ENCODE data around the gene RABGAP1L.
"Not testable (repeated sequence)": the region's sequence is repeated elsewhere in the genome, so short reads cannot be mapped to it uniquely, and the experiment has no call there.

Gene RABGAP1L

GRCh38 chr1:174314433-174314832 lies 155.1 kb downstream of the RABGAP1L start:
- DNase-seq: no peak

- no peak for DNase-seq
Measured at GRCh38 chr1:174315239-174315638, 155.9 kb downstream of the RABGAP1L start.

- not testable (repeated sequence) for DNase-seq
Measured at GRCh38 chr1:174320897-174321296, 161.6 kb downstream of the RABGAP1L start.

- no peak for DNase-seq
Measured at GRCh38 chr1:174322202-174322862, 163.0 kb downstream of the RABGAP1L start.

GRCh38 chr1:174324493-174324892 lies 165.2 kb downstream of the RABGAP1L start:
- no peak for DNase-seq

GRCh38 chr1:174324939-174325338 lies 165.6 kb downstream of the RABGAP1L start:
- DNase-seq: no peak

GRCh38 chr1:174326278-174326677 lies 167.0 kb downstream of the RABGAP1L start:
- no peak for DNase-seq

GRCh38 chr1:174333437-174333836 lies 174.1 kb downstream of the RABGAP1L start:
- DNase-seq: no peak

GRCh38 chr1:174337000-174337681 lies 177.8 kb downstream of the RABGAP1L start:
- DNase-seq: no peak

GRCh38 chr1:174340404-174340803 lies 181.1 kb downstream of the RABGAP1L start:
- DNase-seq: not testable (repeated sequence)

- DNase-seq: no peak
Measured at GRCh38 chr1:174344162-174344561, 184.8 kb downstream of the RABGAP1L start.

GRCh38 chr1:174352117-174352516 lies 192.8 kb downstream of the RABGAP1L start:
- no peak for DNase-seq

- no peak for DNase-seq
Measured at GRCh38 chr1:174352883-174353608, 193.7 kb downstream of the RABGAP1L start.

GRCh38 chr1:174358344-174358743 lies 199.0 kb downstream of the RABGAP1L start:
- no peak for DNase-seq

GRCh38 chr1:174358786-174359453 lies 199.6 kb downstream of the RABGAP1L start:
- no peak for DNase-seq

GRCh38 chr1:174359454-174359805 lies 200.1 kb downstream of the RABGAP1L start:
- DNase-seq: no peak

GRCh38 chr1:174364996-174365736 lies 205.8 kb downstream of the RABGAP1L start:
- DNase-seq: no peak

GRCh38 chr1:174366946-174367345 lies 207.6 kb downstream of the RABGAP1L start:
- no peak for DNase-seq

- no peak for DNase-seq
Measured at GRCh38 chr1:174367892-174368291, 208.6 kb downstream of the RABGAP1L start.

- DNase-seq: no peak
Measured at GRCh38 chr1:174376030-174376429, 216.7 kb downstream of the RABGAP1L start.

GRCh38 chr1:174391716-174392115 lies 232.4 kb downstream of the RABGAP1L start:
- DNase-seq: no peak

GRCh38 chr1:174393885-174394284 lies 234.6 kb downstream of the RABGAP1L start:
- DNase-seq: no peak

GRCh38 chr1:174397261-174397660 lies 237.9 kb downstream of the RABGAP1L start:
- no peak for DNase-seq
